ENCODE data around the gene PDZD7.
"Not testable (repeated sequence)": the region's sequence is repeated elsewhere in the genome, so short reads cannot be mapped to it uniquely, and the experiment has no call there.

PDZD7 gene

GRCh38 chr10:100978121-100978900 is 52.6 kb downstream of the PDZD7 start:
- no peak for TF ChIP-seq CTCF (IDR thresholded peaks at IDR 0.05)
- Histone ChIP-seq H3K9me3 (no peaks in the 10 kb centered on the region), H3K27ac (no peak overlapping the region), H3K36me3 (peaks cover 13 to 67% (median 44%) of the 10 kb centered on the region in 3 donors), H3K27me3 (no peaks in the 10 kb centered on the region), H3K4me1 (no peaks in the 10 kb centered on the region), H3K4me3 (no peak overlapping the region)
- DNase-seq, result no peak
- intact Hi-C loops (cut with DNase I; ENCODE audit: low total_unique reads), result no loop called here

GRCh38 chr10:100977436-100977835 is 53.5 kb downstream of the PDZD7 start:
- intact Hi-C loops (cut with DNase I; ENCODE audit: low total_unique reads), result no loop called here
- Histone ChIP-seq H3K36me3 (peaks cover 13 to 58% (median 36%) of the 10 kb centered on the region in 3 donors), H3K9me3 (no peaks in the 10 kb centered on the region), H3K27me3 (no peaks in the 10 kb centered on the region), H3K4me3 (no peak overlapping the region), H3K4me1 (no peaks in the 10 kb centered on the region), H3K27ac (no peak overlapping the region)
- no peak for TF ChIP-seq CTCF (IDR thresholded peaks at IDR 0.05)
- DNase-seq, result no peak

- no peak for TF ChIP-seq CTCF (IDR thresholded peaks at IDR 0.05)
- H3K27ac ChIP-seq, result no peak overlapping the region
- H3K4me1 ChIP-seq, result no peaks in the 10 kb centered on the region
- H3K4me3 ChIP-seq, result no peak overlapping the region
- no peaks in the 10 kb centered on the region for H3K9me3 ChIP-seq
- no peak for DNase-seq
- H3K27me3 ChIP-seq, result no peaks in the 10 kb centered on the region
- intact Hi-C loops (cut with DNase I; ENCODE audit: low total_unique reads), result no loop called here
- H3K36me3 ChIP-seq, result peaks cover 13 to 53% (median 32%) of the 10 kb centered on the region in 3 donors
These were observed 54.0 kb downstream of the PDZD7 start for GRCh38 chr10:100976906-100977305.

DNA sequence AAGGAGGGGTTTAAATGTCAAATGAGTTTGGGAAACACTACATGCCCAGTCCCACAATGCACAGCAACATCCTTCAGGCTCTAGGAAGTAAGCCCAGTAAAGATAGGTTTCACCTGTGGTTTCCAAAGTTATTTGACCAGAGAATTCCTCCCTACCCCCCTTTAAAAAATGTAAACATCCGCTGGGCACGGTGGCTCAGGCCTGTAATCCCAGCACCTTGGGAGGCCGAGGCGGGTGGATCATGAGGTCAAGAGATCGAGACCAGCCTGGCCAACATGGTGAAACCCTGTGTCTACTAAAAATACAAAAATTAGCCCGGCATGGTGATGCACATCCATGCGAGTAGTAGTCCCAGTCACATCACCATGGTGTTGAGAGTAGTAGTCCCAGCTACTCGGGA is 55.5 kb downstream of the PDZD7 start:
- intact Hi-C loops (cut with DNase I; ENCODE audit: low total_unique reads); DNase-seq; H3K9me3 ChIP-seq; H3K27me3 ChIP-seq; H3K27ac ChIP-seq; H3K4me3 ChIP-seq; H3K4me1 ChIP-seq: not testable (repeated sequence)
- H3K36me3 ChIP-seq, result peaks cover 3 to 37% (median 18%) of the 10 kb centered on the region in 3 donors

- H3K36me3 ChIP-seq, result peaks cover 0 to 14% (median 3%) of the 10 kb centered on the region in 3 donors
- H3K4me3 ChIP-seq, result no peak overlapping the region
- no peak overlapping the region for H3K27ac ChIP-seq
- H3K4me1 ChIP-seq, result peaks cover 0 to 15% (median 14%) of the 10 kb centered on the region in 4 donors
- no peak for TF ChIP-seq CTCF (IDR thresholded peaks at IDR 0.05)
- no peak for DNase-seq
- H3K9me3 ChIP-seq, result no peaks in the 10 kb centered on the region
- H3K27me3 ChIP-seq, result peaks cover 0 to 13% of the 10 kb centered on the region in 2 donors
- intact Hi-C loops (cut with DNase I; ENCODE audit: low total_unique reads), result no loop called here
These were observed 57.9 kb downstream of the PDZD7 start for GRCh38 chr10:100972904-100973535.

Data from tibial artery (tissue), 4 donors.